HFFc6 (cell line): ENCODE data around the gene CENPS. TPM values are rescaled to one million over a fixed set of nuclear protein-coding genes. Genes with fewer than 3 reads are reported as not detected.
A peak's percentile ranks its signal among the peaks of the same experiment; 100 is the strongest.
"Not testable (repeated sequence)": the region's sequence is repeated elsewhere in the genome, so short reads cannot be mapped to it uniquely, and the experiment has no call there.

Source experiments
- DNase-seq: peaks from one replicate; pipeline ENCODE4 v3.0.0-alpha.2; 2018
- H3K27ac Mint-ChIP-seq: 2 replicates; pipeline ENCODE4 v1.8.0; 2020; ENCODE audit warnings: mild to moderate bottlenecking, mixed read lengths
- H3K27me3 Mint-ChIP-seq: 2 replicates; pipeline ENCODE4 v1.8.0; 2021; ENCODE audit warnings: mild to moderate bottlenecking, moderate library complexity, mixed read lengths; ENCODE audit not compliant: insufficient read depth
- H3K36me3 Mint-ChIP-seq: 2 replicates; pipeline ENCODE4 v1.8.0; 2021; ENCODE audit warnings: low read depth, mixed read lengths
- H3K4me1 Mint-ChIP-seq: 2 replicates; pipeline ENCODE4 v1.8.0; 2020; ENCODE audit warnings: low read depth, mixed read lengths
- H3K4me3 Mint-ChIP-seq: 2 replicates; pipeline ENCODE4 v1.8.0; 2020; ENCODE audit warnings: mild to moderate bottlenecking, moderate library complexity, mixed read lengths
- H3K9me3 Mint-ChIP-seq: 2 replicates; pipeline ENCODE4 v1.8.0; 2020; ENCODE audit warnings: mild to moderate bottlenecking, mixed read lengths
- CTCF ChIP-seq: fragments of 200-600 bp; sonication (generic); IDR thresholded peaks from 2 replicates; pipeline ENCODE4 v1.5.0; 2021; ENCODE audit warnings: antibody characterized with exemption, mild to moderate bottlenecking
- total RNA-seq, 6 experiments: library from RNA; stranded (reverse); fragmentation: NEBNext Ultra II Directional; extraction: Animal tissue kit (Norgen Biotek cat#: 25700); gene quantifications; 2 replicates in 1 of 6; 3 replicates in 5 of 6; pipeline ENCODE4 v1.2.3, GENCODE V29; 2021

The CENPS gene
- total RNA-seq, 6 experiments from 2014 or later, result 24.3 to 31.0 (median 27.3) TPM

- peaks cover 8% of the 10 kb centered on the region for H3K4me1 Mint-ChIP-seq
These were observed 39.8 kb downstream of the CENPS start for GRCh38 chr1:10470043-10470442.

GRCh38 chr1:10471411-10472219 lies 41.4 kb downstream of the CENPS start:
- Mint-ChIP-seq H3K27me3 (no peaks in the 10 kb centered on the region; the same call in 1 of the 2 replicates), H3K4me3 (peak overlapping the region; percentile 97), H3K4me1 (peaks cover 19% of the 10 kb centered on the region), H3K9me3 (no peaks in the 10 kb centered on the region), H3K27ac (peak overlapping the region; percentile 92), H3K36me3 (peaks cover 12% of the 10 kb centered on the region)
- peak; percentile 24 for DNase-seq
- no peak for TF ChIP-seq CTCF

More at GRCh38 chr1:10470043-10470442, 39.8 kb downstream of the CENPS start:
- Mint-ChIP-seq H3K36me3 (peaks cover 12% of the 10 kb centered on the region), H3K4me3 (no peak overlapping the region), H3K27me3 (no peaks in the 10 kb centered on the region; the same call in 1 of the 2 replicates), H3K9me3 (no peaks in the 10 kb centered on the region), H3K27ac (no peak overlapping the region)
- no peak for DNase-seq
- no peak for TF ChIP-seq CTCF

- DNase-seq, result peak; percentile 94
- no peaks in the 10 kb centered on the region for H3K9me3 Mint-ChIP-seq
- peaks cover 12% of the 10 kb centered on the region for H3K36me3 Mint-ChIP-seq
- H3K27ac Mint-ChIP-seq, result peak within 1 kb of the TSS; percentile 92
- peaks cover 22% of the 10 kb centered on the region for H3K4me1 Mint-ChIP-seq
- H3K4me3 Mint-ChIP-seq, result peak within 1 kb of the TSS; percentile 97
- no peak for TF ChIP-seq CTCF
- no peaks in the 10 kb centered on the region; the same call in 1 of the 2 replicates for H3K27me3 Mint-ChIP-seq
These were observed 42.2 kb downstream of the CENPS start, which contains the start of gene DFFA for GRCh38 chr1:10472220-10473144. Gene DFFA (minus strand): TSS chr1:10472529. CDS start chr1:10472458, 71 bp downstream.

GRCh38 chr1:10473145-10473765 lies 43.0 kb downstream of the CENPS start:
- H3K27ac Mint-ChIP-seq, result no peak overlapping the region; the same call in 1 of the 2 replicates
- DNase-seq, result no peak
- no peak for TF ChIP-seq CTCF
- peaks cover 6% of the 10 kb centered on the region for H3K36me3 Mint-ChIP-seq
- peaks cover 22% of the 10 kb centered on the region for H3K4me1 Mint-ChIP-seq
- H3K4me3 Mint-ChIP-seq, result peak overlapping the region; percentile 97
- H3K9me3 Mint-ChIP-seq, result no peaks in the 10 kb centered on the region
- no peaks in the 10 kb centered on the region; the same call in 1 of the 2 replicates for H3K27me3 Mint-ChIP-seq

GRCh38 chr1:10474309-10474612 lies 44.0 kb downstream of the CENPS start:
- not testable (repeated sequence) for H3K36me3 Mint-ChIP-seq, H3K27me3 Mint-ChIP-seq, DNase-seq, H3K9me3 Mint-ChIP-seq
- H3K4me1 Mint-ChIP-seq, result peaks cover 22% of the 10 kb centered on the region
- peak overlapping the region; percentile 58; the same call in 1 of the 2 replicates for H3K27ac Mint-ChIP-seq
- peak overlapping the region; percentile 94 for H3K4me3 Mint-ChIP-seq
